OCI-LY1 (cell line): ENCODE measurements around the gene MRPL48.

Experiments used
- H2AFZ ChIP-seq: fragments of 200-600 bp; sonication (generic), shearing (Covaris generic); 2 replicates; pipeline ENCODE4 v1.6.0; 2014; ENCODE audit warnings: antibody characterized with exemption, mild to moderate bottlenecking, low read length
- H3F3A ChIP-seq: fragments of 200-600 bp; sonication (generic), shearing (Covaris generic); 2 replicates; pipeline ENCODE4 v1.6.0; 2014; ENCODE audit warnings: mild to moderate bottlenecking, antibody characterized with exemption, low read length, moderate library complexity; ENCODE audit not compliant: insufficient read depth
- H3K27ac ChIP-seq: fragments of 200-600 bp; sonication (generic); 2 replicates; pipeline ENCODE4 v1.5.1; 2014; ENCODE audit warnings: low read length, mixed run types, mild to moderate bottlenecking, low read depth; ENCODE audit not compliant: poor library complexity, severe bottlenecking
- H3K27me3 ChIP-seq: fragments of 200-600 bp; sonication (generic); 2 replicates; pipeline ENCODE4 v1.6.0; 2014; ENCODE audit warnings: antibody characterized with exemption, mild to moderate bottlenecking, low read length, moderate library complexity; ENCODE audit not compliant: insufficient read depth
- H3K36me3 ChIP-seq: fragments of 200-600 bp; sonication (generic); 2 replicates; pipeline ENCODE4 v1.6.1; 2014; ENCODE audit warnings: mild to moderate bottlenecking, antibody characterized with exemption, low read length, moderate library complexity, mixed read lengths; ENCODE audit not compliant: insufficient read depth
- H3K4me1 ChIP-seq: fragments of 200-600 bp; sonication (generic); 2 replicates; pipeline ENCODE4 v1.5.1; 2014; ENCODE audit warnings: mild to moderate bottlenecking, low read length, moderate library complexity; ENCODE audit not compliant: insufficient read depth, severe bottlenecking
- H3K4me2 ChIP-seq: fragments of 200-600 bp; sonication (generic), shearing (Covaris generic); 2 replicates; pipeline ENCODE4 v1.6.1; 2014; ENCODE audit warnings: low read length
- H3K4me3 ChIP-seq: fragments of 200-600 bp; sonication (generic); 2 replicates; pipeline ENCODE4 v1.5.1; 2014; ENCODE audit warnings: low read length, low read depth, mild to moderate bottlenecking, mixed read lengths; ENCODE audit not compliant: poor library complexity, severe bottlenecking
- H3K79me2 ChIP-seq: fragments of 200-600 bp; shearing (Covaris generic); 2 replicates; pipeline ENCODE4 v1.6.1; 2016; ENCODE audit warnings: mixed run types, low read length, mixed read lengths; ENCODE audit not compliant: insufficient read depth
- H3K9ac ChIP-seq: fragments of 200-600 bp; sonication (generic), shearing (Covaris generic); 2 replicates; pipeline ENCODE4 v1.6.1; 2014; ENCODE audit warnings: mild to moderate bottlenecking, low read length, mixed read lengths
- H3K9me2 ChIP-seq: fragments of 200-600 bp; sonication (generic), shearing (Covaris generic); 2 replicates; pipeline ENCODE4 v1.6.1; 2014; ENCODE audit warnings: low read depth, mild to moderate bottlenecking, low read length, mixed read lengths
- H3K9me3 ChIP-seq: fragments of 200-600 bp; shearing (Covaris generic); 2 replicates; pipeline ENCODE4 v1.6.1; 2014; ENCODE audit warnings: low read length, mixed read lengths
- H4K20me1 ChIP-seq: fragments of 200-600 bp; sonication (generic), shearing (Covaris generic); 2 replicates; pipeline ENCODE4 v1.6.0; 2016; ENCODE audit warnings: mild to moderate bottlenecking, low read length; ENCODE audit not compliant: insufficient read depth
- EZH2 ChIP-seq: fragments of 200-600 bp; sonication (generic), shearing (Covaris generic); IDR thresholded peaks from 2 replicates; pipeline ENCODE4 v1.8.0; 2017; ENCODE audit warnings: borderline replicate concordance, mixed run types, mild to moderate bottlenecking, antibody characterized with exemption, low read length, moderate library complexity, mixed read lengths
- TF ChIP-seq, protein P1 (sequence below): fragments of 200-600 bp; sonication (generic), shearing (Covaris generic); IDR thresholded peaks from 2 replicates; pipeline ENCODE4 v1.5.1; 2017; ENCODE audit warnings: mild to moderate bottlenecking, antibody characterized with exemption, low read length, moderate library complexity, mixed read lengths

Gene MRPL48

DNA sequence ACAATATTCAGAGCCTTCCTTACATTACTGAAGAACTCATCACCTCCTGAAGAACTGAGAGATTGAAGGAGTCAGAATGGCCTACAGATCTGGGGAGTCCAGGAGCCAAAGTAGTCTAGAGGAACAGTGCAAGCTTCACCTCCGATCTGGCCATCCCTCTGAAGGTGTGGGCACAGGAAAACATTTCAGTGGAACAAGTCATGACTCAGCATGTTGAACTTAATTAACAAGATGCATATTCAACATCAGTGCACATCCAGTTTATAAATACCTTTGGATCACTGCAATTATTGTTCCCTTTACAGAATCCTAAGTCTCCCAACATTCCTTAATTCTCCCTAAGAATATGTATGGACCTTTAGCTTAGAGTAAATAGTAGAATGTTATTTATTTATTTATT lies 114.6 kb downstream of the MRPL48 start:
- no peaks in the 10 kb centered on the region for H3K9me3 ChIP-seq

DNA sequence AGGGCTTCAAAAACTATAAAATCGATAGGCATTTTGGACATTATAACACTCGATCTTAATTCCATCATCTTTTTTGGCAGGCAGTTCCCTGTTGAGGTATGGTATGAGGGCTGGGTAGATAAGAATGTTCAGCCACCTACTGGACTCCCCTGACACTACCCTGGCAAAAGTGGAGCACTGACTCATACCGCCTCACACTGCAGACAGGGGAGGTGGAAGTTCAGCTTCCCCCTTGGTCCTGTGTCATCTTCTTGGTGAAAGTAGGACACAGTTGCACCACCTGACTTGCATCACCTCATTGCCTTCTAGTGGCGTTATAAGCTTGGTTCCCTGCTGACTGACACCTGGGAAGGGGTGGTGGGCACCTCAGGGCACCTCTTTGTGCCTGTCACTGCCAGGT lies 119.5 kb downstream of the MRPL48 start:
- peaks cover 21% of the 10 kb centered on the region for H3K36me3 ChIP-seq
- no peak overlapping the region for H3K4me3 ChIP-seq
- H3K4me2 ChIP-seq, result no peak overlapping the region
- H3K27ac ChIP-seq, result no peak overlapping the region
- H2AFZ ChIP-seq, result no peak overlapping the region
- no peak for TF ChIP-seq EZH2
- TF ChIP-seq, protein P1, sequence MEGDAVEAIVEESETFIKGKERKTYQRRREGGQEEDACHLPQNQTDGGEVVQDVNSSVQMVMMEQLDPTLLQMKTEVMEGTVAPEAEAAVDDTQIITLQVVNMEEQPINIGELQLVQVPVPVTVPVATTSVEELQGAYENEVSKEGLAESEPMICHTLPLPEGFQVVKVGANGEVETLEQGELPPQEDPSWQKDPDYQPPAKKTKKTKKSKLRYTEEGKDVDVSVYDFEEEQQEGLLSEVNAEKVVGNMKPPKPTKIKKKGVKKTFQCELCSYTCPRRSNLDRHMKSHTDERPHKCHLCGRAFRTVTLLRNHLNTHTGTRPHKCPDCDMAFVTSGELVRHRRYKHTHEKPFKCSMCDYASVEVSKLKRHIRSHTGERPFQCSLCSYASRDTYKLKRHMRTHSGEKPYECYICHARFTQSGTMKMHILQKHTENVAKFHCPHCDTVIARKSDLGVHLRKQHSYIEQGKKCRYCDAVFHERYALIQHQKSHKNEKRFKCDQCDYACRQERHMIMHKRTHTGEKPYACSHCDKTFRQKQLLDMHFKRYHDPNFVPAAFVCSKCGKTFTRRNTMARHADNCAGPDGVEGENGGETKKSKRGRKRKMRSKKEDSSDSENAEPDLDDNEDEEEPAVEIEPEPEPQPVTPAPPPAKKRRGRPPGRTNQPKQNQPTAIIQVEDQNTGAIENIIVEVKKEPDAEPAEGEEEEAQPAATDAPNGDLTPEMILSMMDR, result no peak; the same call in 1 of the 2 replicates
- H3K9me2 ChIP-seq, result no peaks in the 10 kb centered on the region
- no peaks in the 10 kb centered on the region for H4K20me1 ChIP-seq
- no peak overlapping the region for H3K9ac ChIP-seq
- H3K27me3 ChIP-seq, result no peaks in the 10 kb centered on the region
- no peaks in the 10 kb centered on the region for H3K79me2 ChIP-seq
- H3K9me3 ChIP-seq, result no peaks in the 10 kb centered on the region
- no peaks in the 10 kb centered on the region for H3F3A ChIP-seq
- H3K4me1 ChIP-seq, result no peaks in the 10 kb centered on the region

More for the DNA sequence above, 114.6 kb downstream of the MRPL48 start:
- Histone ChIP-seq H4K20me1 (no peaks in the 10 kb centered on the region), H3K4me1 (no peaks in the 10 kb centered on the region), H3F3A (no peaks in the 10 kb centered on the region), H3K27me3 (no peaks in the 10 kb centered on the region), H3K9ac (no peak overlapping the region), H3K27ac (no peak overlapping the region), H3K4me3 (no peak overlapping the region), H3K9me2 (no peaks in the 10 kb centered on the region), H3K4me2 (no peak overlapping the region), H3K79me2 (no peaks in the 10 kb centered on the region), H3K36me3 (peaks cover 24% of the 10 kb centered on the region; the same call in 1 of the 2 replicates), H2AFZ (no peak overlapping the region)
- no peak for TF ChIP-seq EZH2
- TF ChIP-seq, protein P1, result no peak

DNA sequence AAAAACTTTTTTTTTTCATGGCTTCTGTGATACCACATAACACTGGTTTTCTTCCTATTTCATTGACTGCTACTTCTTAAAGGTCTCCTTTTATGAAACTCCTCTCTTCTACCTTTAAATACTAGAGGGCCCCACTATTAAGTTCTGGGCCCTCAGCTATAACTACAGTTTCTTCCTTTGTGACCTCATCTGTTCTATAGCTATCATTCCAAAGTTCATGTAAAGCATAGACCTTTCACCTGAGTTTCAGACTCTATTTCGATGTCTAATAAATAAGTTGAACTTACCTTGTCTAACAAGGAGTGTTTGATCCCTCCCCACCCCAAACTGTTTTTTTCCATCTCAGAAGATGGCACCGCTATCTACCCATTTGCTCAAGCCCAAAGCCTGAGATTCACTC lies 124.4 kb downstream of the MRPL48 start:
- no peak overlapping the region for H2AFZ ChIP-seq
- no peaks in the 10 kb centered on the region for H3K4me1 ChIP-seq
- TF ChIP-seq EZH2, result no peak
- TF ChIP-seq, protein P1, result no peak
- H3K9ac ChIP-seq, result no peak overlapping the region
- H3K9me2 ChIP-seq, result no peaks in the 10 kb centered on the region
- no peaks in the 10 kb centered on the region for H3K79me2 ChIP-seq
- H4K20me1 ChIP-seq, result no peaks in the 10 kb centered on the region
- H3K27me3 ChIP-seq, result no peaks in the 10 kb centered on the region
- no peak overlapping the region for H3K4me2 ChIP-seq
- H3K4me3 ChIP-seq, result no peak overlapping the region
- H3K36me3 ChIP-seq, result peaks cover 14% of the 10 kb centered on the region
- H3K9me3 ChIP-seq, result no peaks in the 10 kb centered on the region
- no peaks in the 10 kb centered on the region for H3F3A ChIP-seq
- no peak overlapping the region for H3K27ac ChIP-seq
